ENCODE data around the gene HSPA12A. TPM values are rescaled to one million over a fixed set of nuclear protein-coding genes. Genes with fewer than 3 reads are reported as not detected.

The HSPA12A gene
- total and polyA plus RNA-seq, 2 of the 13 experiments (the other 11 are each of a cell fraction or from before 2014, with no cell fraction given): 6.4 to 13.6 TPM

DNA sequence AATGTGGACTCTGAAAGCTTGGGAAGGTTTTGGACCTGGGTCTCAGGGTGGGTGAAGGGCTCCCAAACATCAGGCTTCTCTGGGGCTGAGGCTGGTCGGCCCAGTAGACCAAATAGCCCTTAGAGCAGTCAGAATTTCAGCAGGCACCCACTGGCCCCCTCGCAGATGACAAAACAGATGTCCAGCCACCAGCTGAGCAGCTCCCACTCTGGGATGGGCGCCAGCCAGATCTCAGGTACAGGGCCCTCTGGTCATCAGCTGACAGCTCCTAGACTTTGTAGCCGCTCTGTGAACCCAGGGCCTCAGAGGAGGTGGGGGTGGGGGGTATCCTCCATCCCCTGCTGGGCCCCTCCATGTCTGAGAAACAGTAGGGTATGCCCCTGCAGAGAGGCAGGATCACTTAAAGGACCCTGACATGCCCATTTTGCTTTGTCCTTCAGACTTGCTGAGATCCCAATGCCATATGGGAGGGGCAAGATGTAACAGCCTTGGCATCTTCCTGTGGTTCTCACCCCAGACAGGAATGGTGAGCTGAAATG, 26.5 kb downstream of the HSPA12A start:
- WGBS (ENCODE audit: low lambda C conversion rate): 100% methylated on average over 1 of the region's 4 CpGs
- Histone ChIP-seq H3K4me3 (replicated peaks in 1 of 3; ENCODE audit: insufficient read depth in 1 of 3, low read depth in 2 of 3, low read length in 3 of 3) (no peak overlapping the region), H3K27ac (ENCODE audit: extremely low read length, insufficient read depth, low read length) (no peak overlapping the region), H2AFZ (ENCODE audit: low read length) (no peak overlapping the region), H3K36me3 (replicated peaks in 1 of 2; ENCODE audit: control insufficient read depth in 1 of 2, insufficient read depth in 2 of 2, low read length in 2 of 2) (no peaks in the 10 kb centered on the region), H3K4me2 (ENCODE audit: low read depth, low read length) (no peak overlapping the region), H3K9me3 (ENCODE audit: low read length) (no peaks in the 10 kb centered on the region), H3K79me2 (ENCODE audit: insufficient read depth, low read length) (no peaks in the 10 kb centered on the region), H4K20me1 (ENCODE audit: insufficient read depth, low read length) (no peaks in the 10 kb centered on the region), H3K9ac (ENCODE audit: insufficient read depth, low read depth, low read length) (no peak overlapping the region), H3K27me3 (ENCODE audit: control insufficient read depth in 1 of 2, insufficient read depth in 2 of 2, low read length in 2 of 2) (no peaks in the 10 kb centered on the region), H3K4me1 (ENCODE audit: insufficient read depth, low read length) (peaks cover 21% of the 10 kb centered on the region)
- ATAC-seq: no peak
- no peak for DNase-seq (ENCODE audit: low spot score)
- TF ChIP-seq, protein P1, sequence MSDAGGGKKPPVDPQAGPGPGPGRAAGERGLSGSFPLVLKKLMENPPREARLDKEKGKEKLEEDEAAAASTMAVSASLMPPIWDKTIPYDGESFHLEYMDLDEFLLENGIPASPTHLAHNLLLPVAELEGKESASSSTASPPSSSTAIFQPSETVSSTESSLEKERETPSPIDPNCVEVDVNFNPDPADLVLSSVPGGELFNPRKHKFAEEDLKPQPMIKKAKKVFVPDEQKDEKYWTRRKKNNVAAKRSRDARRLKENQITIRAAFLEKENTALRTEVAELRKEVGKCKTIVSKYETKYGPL (CRISPR knock-in tag; IDR thresholded peaks at IDR 0.05): no peak
- TF ChIP-seq BRD4 (CRISPR knock-in tag; IDR thresholded peaks at IDR 0.05): no peak
- TF ChIP-seq BHLHE40 (IDR thresholded peaks at IDR 0.05; ENCODE audit: low read length): no peak
- no peak for TF ChIP-seq HOXA9 (CRISPR knock-in tag; IDR thresholded peaks at IDR 0.05; ENCODE audit: borderline replicate concordance)
- no peak for TF ChIP-seq KLF15 (CRISPR knock-in tag; IDR thresholded peaks at IDR 0.05; ENCODE audit: borderline replicate concordance)
- TF ChIP-seq JUN (CRISPR knock-in tag; IDR thresholded peaks at IDR 0.05): no peak
- TF ChIP-seq ZNF30 (CRISPR knock-in tag; IDR thresholded peaks at IDR 0.05): no peak
- no peak for TF ChIP-seq RFXANK (CRISPR knock-in tag; IDR thresholded peaks at IDR 0.05)
- no peak for TF ChIP-seq MTA3 (CRISPR knock-in tag; IDR thresholded peaks at IDR 0.05)
- TF ChIP-seq ZNF781 (CRISPR knock-in tag; IDR thresholded peaks at IDR 0.05; ENCODE audit: borderline replicate concordance, not compliant biosample characterization): no peak
- no peak for TF ChIP-seq ZBTB38 (CRISPR knock-in tag; IDR thresholded peaks at IDR 0.05)
- no peak for TF ChIP-seq NR3C1 (CRISPR knock-in tag; IDR thresholded peaks at IDR 0.05)
- no peak for TF ChIP-seq TSC22D2 (CRISPR knock-in tag; IDR thresholded peaks at IDR 0.05; ENCODE audit: borderline replicate concordance)
- TF ChIP-seq ZBTB33 (CRISPR knock-in tag; IDR thresholded peaks at IDR 0.05): no peak
- no peak for TF ChIP-seq ZNF761 (CRISPR knock-in tag; conservative IDR thresholded peaks at IDR 0.05)
- no peak for TF ChIP-seq MED1 (CRISPR knock-in tag; IDR thresholded peaks at IDR 0.05)
- TF ChIP-seq ZFYVE20 (CRISPR knock-in tag; IDR thresholded peaks at IDR 0.05; ENCODE audit: borderline replicate concordance, low read depth): no peak
- TF ChIP-seq ZNF367 (CRISPR knock-in tag; IDR thresholded peaks at IDR 0.05; ENCODE audit: borderline replicate concordance): no peak
- no peak for TF ChIP-seq ELF3 (CRISPR knock-in tag; IDR thresholded peaks at IDR 0.05)
- in situ Hi-C loops (cut with HindIII; ENCODE audit: extremely low pct_ligation_motif_present, low pct_unique_long_range_greater_than_20kb) (no loop called here), intact Hi-C loops (cut with micrococcal nuclease; ENCODE audit: unreplicated experiment) (no loop called here)
- ChIA-PET CTCF (ENCODE audit: low intra/inter-chr PET ratio, low total read pairs) (no interaction called here), POLR2A (no interaction called here)
- no peak for FAIRE-seq
- no TSS peak for BruUV-seq (replicated peaks)
